ENCODE results near the gene TRIM26. TPM values are rescaled to one million over a fixed set of nuclear protein-coding genes. Genes with fewer than 3 reads are reported as not detected.
"Not testable (repeated sequence)": the region's sequence is repeated elsewhere in the genome, so short reads cannot be mapped to it uniquely, and the experiment has no call there.

TRIM26 gene
- 48.1 TPM for total RNA-seq
- long read RNA-seq, transcript TRIM26-267 (9 exons, 3,318 nt) = major isoform, 6 of 73 reads
- long read RNA-seq, partial matches to known transcripts = 15 of 73 reads
- long read RNA-seq, other reads (novel, unspliced or antisense) = 51 of 73 reads

- intact Hi-C loops (cut with DNase I) = no loop called here
- ATAC-seq = peak; percentile 95
- no peaks in the 10 kb centered on the region for H3K36me3 ChIP-seq
Observed at GRCh38 chr6:30212865-30213666, at the start of gene TRIM26. TSS of gene TRIM26 (minus strand) at chr6:30213406. CDS start at chr6:30199103, 14,303 bp downstream.

GRCh38 chr6:30260036-30260504 lies 46.9 kb upstream of the TRIM26 start:
- Histone ChIP-seq H3K4me1 (peaks cover 4% of the 10 kb centered on the region), H3K27me3 (no peaks in the 10 kb centered on the region), H3K4me3 (peak overlapping the region; percentile 93), H3K36me3 (no peaks in the 10 kb centered on the region), H3K9me3 (no peaks in the 10 kb centered on the region), H3K27ac (no peak overlapping the region)
- TF ChIP-seq CTCF (IDR thresholded peaks at IDR 0.05) = peak; percentile 3
- intact Hi-C loops (cut with DNase I) = no loop called here
- DNase-seq = peak; percentile 66
- ATAC-seq = peak; percentile 39

More at GRCh38 chr6:30212865-30213666, at the start of gene TRIM26:
- peak within 1 kb of the TSS; percentile 99 for H3K27ac ChIP-seq
- no peaks in the 10 kb centered on the region for H3K27me3 ChIP-seq
- H3K4me3 ChIP-seq = peak within 1 kb of the TSS; percentile 91
- peak; percentile 98 for DNase-seq
- H3K9me3 ChIP-seq = no peaks in the 10 kb centered on the region
- H3K4me1 ChIP-seq = peaks cover 42% of the 10 kb centered on the region
- TF ChIP-seq CTCF (IDR thresholded peaks at IDR 0.05) = no peak

- H3K36me3 ChIP-seq = no peaks in the 10 kb centered on the region
- H3K27ac ChIP-seq = peak overlapping the region; percentile 70
- H3K9me3 ChIP-seq = no peaks in the 10 kb centered on the region
- no peaks in the 10 kb centered on the region for H3K27me3 ChIP-seq
- peaks cover 4% of the 10 kb centered on the region for H3K4me1 ChIP-seq
- ATAC-seq (peak; percentile 94), DNase-seq (peak; percentile 85)
- intact Hi-C loops (cut with DNase I) = no loop called here
- H3K4me3 ChIP-seq = peak overlapping the region; percentile 93
- TF ChIP-seq CTCF (IDR thresholded peaks at IDR 0.05) = peak; percentile 38
Observed at GRCh38 chr6:30259140-30260035, 46.2 kb upstream of the TRIM26 start.

- no peaks in the 10 kb centered on the region for H3K27me3 ChIP-seq
- H3K9me3 ChIP-seq = no peaks in the 10 kb centered on the region
- no peaks in the 10 kb centered on the region for H3K36me3 ChIP-seq
- peaks cover 4% of the 10 kb centered on the region for H3K4me1 ChIP-seq
- ATAC-seq (no peak), DNase-seq (no peak)
- no peak overlapping the region for H3K27ac ChIP-seq
- no peak overlapping the region for H3K4me3 ChIP-seq
- no peak for TF ChIP-seq CTCF (IDR thresholded peaks at IDR 0.05)
- intact Hi-C loops (cut with DNase I) = no loop called here
Observed at GRCh38 chr6:30258204-30258603, 45.0 kb upstream of the TRIM26 start.

- ATAC-seq; H3K4me3 ChIP-seq; H3K9me3 ChIP-seq; intact Hi-C loops (cut with DNase I); H3K36me3 ChIP-seq; H3K4me1 ChIP-seq; DNase-seq; H3K27ac ChIP-seq; H3K27me3 ChIP-seq: not testable (repeated sequence)
Observed at GRCh38 chr6:30252417-30252816, 39.2 kb upstream of the TRIM26 start.
